GM18517 (cell line): Measurements from ENCODE around the gene SCG5.

Source experiments
- ATAC-seq: cut with Tn5 transposase; IDR thresholded peaks from one replicate; pipeline ENCODE4 v1.9.1; 2021; ENCODE audit warnings: mild to moderate bottlenecking, moderate library complexity; ENCODE audit not compliant: unreplicated experiment

The SCG5 gene

DNA sequence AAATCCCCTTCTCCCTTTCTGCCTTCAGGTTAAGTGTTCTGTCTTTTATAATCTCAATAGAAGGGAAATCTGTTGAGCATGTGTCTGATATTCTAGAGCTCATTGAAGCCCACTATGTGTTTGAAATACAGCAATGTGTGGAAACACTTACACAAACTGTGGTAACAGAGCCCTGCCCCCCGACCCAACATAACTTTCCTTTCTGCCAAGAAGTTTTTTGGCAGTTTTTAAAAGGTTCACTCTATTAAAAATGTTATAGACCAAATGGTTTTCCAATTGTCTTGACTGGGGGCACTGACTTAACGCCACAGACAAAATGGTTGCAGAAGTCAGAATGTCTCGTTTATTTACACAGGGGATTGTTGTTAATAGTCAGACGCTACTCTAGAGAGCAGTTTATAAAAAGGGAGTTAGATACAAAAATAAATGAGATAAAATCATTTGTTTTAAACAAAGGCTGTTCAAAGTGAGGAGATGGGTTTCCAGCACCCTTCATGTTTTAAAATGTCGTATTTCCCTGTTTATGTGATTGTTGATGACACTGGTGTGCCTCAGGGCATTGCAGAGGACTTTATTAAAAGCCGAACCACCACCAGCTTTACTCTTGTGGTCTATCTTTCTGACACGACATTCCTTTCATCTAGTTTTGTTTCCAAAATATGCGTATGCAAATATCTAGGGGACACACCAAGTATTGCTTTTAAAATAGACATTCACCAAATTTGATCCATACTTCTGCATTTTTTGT is 49.6 kb downstream of the SCG5 start:
- no peak for ATAC-seq

DNA sequence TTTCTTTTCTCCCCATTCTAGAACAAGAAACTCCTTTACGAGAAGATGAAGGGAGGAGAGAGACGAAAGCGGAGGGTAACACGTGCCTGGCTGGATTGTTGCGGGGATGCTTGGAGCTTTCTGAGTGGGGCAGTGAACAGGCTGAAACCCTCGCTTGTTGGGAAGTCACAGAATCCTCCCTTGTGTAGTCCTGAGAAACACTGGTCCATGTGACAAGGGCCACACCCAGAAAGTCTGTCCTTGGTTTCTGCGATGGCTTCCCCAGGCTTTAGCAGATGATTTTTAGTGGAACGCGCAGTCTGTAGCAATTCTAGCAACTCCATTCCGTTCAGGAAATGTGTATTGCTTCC is 50.2 kb downstream of the SCG5 start:
- ATAC-seq = no peak

DNA sequence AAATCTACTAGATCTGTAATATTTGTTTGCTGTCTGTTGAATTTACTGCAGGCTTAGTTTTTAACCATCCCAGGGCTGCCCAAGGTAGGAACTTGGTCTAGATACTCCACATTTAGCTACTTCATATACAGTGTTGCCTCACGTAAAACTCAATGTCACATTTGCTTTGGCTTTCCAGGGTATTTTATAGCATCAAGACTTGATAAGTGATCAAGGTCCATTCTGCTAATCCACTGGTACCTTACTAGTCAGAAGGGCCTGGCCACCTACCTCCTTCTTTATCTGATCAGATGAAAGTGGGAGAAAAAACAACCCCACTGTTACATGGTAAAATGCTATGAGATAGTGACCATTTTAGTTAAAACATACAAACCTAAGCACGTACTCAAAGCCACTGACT is 50.8 kb downstream of the SCG5 start:
- ATAC-seq = no peak

DNA sequence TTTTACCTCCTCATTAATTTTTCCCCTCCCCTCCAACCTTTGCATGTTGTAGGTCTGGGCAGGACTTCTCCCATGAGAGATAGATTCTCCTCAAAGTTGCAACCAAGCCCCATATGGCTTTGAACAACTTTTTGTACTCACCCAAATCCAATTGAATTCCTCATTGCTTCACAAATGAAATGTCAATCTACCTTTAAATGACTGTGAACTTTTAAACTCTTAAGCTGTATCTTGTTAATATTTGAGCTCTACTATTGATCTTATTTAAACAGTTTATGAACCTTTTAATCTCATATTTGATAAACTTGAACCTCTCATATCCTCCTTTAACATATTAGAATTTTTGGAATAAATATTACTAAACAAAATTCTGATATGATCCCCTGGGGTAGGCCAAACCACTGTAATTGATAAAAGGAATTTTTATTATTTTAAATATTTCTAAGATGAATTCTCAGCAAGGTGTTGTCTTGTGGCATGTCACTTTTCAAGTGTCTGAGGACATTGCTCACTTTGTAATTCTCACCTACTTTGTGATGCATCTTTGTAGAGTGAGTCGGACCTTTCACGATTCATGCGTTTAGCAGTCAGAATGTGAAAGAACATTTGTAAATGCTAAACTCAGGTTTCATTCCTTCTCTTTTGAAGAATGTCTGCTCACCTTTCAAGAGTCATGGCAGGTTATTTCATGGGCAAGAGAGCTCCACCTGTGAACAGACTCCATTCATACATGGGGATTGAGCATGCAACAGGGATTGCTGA is 52.9 kb downstream of the SCG5 start:
- no peak for ATAC-seq

DNA sequence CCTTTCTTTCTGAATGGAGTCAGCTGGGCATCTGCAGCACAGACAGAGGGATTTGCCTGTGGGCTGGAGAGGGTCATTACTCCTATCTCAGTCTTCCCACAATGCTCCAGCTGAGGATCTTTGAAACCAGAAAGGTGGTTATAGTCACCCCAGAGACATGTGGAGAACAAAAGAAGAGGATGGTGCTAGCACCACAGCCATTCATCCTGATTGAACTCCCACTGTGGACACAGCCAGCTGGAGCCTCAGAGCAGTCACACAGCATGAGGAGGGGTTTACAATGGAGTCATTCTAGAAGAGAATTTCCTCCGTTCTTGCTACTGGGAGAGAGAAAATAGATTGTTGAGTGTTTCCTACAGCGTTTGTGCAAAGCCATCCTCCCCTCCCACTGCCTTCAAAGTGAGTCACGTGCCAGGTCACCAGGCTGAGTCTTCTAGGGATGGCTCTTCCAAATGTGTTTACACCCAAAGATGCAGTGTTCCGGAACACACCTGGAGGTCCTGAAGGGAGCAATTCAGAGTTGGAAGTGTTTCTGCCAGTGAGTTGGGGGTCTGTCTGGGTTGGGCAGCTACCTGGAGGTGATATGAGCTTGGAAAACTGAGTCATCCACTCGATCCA is 57.4 kb downstream of the SCG5 start:
- no peak for ATAC-seq

DNA sequence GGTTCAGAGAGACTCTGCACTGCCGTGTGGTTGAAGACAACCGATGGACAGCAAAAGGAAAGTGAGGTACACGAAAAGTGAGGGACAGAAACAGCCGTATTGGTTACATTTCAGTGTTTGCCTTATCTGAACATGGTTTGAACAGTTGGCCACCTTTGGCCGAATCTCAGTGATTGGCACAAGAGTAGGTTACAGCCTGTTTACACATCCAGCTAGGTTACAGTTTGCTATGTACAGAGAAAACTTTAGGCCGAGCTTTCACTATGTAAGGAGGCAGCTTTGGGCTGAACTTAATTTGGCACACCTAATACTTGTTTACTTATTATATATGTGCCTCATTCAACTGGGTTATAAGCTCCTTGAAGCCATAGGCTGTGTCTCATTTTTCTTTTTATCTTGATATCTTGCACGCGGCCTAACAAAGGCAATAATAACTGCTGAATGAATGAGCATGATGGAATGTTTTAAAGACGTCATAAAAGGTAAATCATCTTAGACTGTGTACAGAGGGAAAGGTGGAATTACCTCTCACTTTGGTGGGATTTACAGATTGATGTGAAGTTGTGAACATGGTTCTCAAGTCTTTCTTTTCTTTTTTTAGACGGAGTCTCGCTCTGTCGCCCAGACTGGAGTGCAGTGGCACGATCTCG is 59.1 kb downstream of the SCG5 start:
- no peak for ATAC-seq

DNA sequence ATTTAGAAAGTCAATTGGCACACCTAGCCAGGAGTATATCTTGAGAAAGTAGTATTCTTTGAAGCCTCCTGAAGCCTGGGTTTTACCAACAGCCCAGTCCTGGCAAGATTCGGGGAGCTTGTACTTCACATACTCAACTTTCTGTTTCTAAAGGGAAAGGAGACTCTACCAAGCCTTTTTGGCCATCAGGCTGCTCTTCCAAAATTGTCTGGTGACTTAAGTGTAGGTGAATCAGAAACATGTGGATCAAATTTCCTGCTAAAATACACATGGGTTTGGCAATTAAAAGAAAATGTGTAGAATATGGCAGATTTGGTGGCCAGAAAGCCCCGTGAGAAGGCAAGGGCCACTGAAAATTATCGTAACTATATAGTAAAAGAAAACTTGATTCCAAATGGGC is 60.4 kb downstream of the SCG5 start:
- no peak for ATAC-seq

DNA sequence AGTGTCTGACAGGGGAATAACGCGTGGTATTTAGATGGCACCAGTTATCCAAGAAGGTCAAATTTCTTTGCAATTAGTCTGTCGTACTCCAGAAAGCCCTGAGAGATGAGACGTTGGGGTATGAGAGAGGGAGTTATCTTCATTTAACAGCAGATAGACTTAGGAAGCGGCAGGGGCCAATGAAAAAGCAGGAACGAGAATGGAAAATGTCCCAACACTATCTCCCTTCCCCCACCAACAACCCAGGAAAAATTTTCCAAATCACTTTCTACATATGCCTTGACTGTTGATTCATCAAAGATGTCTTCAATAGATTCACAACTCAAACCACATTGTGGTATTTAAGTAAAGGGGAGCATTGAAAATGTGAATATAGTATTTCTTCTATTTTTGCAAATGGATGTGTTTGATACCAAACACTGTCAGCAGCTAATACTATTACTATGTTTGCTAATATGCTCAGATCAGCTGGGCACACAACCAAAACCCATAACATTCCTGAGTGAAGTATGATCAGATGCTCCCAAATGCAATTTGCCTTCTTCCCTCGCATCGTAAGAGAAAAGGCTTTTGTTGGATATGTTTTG is 63.0 kb downstream of the SCG5 start:
- no peak for ATAC-seq

DNA sequence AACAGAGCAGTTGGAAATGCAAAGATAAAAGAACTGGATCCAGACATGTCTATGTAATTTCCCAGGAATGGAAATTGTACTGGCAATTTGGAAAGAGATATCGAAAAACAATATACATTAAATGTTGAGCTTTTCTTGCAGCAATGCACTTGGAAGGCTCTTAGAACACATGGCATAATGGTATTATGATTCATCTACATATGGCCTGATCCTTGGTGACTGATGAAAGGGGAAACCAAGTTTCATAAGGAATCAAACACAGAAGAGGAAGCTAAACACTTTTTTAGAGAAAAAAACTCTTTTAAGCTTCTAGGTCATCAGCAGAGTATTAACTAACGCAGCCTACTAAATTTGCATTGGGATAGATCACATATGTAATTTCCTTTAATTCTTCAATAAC is 63.9 kb downstream of the SCG5 start:
- no peak for ATAC-seq

DNA sequence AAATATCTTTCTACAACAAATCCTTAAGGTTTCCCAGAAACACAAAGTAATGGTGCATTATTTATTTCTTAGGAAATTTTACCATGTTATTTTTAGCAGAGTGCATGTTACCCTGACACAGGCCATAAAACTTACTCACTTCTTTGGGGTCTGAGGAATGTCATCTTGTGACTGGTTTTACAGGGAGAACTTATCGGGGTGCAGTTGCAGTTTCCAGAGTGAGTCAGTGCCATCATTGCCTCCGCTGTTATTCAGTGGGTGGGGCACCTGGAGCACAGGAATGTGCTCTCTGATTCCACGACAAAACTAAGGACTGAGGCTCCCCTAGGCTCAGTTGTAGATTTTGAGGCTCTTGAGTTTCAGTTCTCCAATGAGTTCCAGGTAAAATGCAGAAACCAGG is 65.2 kb downstream of the SCG5 start:
- ATAC-seq = no peak

DNA sequence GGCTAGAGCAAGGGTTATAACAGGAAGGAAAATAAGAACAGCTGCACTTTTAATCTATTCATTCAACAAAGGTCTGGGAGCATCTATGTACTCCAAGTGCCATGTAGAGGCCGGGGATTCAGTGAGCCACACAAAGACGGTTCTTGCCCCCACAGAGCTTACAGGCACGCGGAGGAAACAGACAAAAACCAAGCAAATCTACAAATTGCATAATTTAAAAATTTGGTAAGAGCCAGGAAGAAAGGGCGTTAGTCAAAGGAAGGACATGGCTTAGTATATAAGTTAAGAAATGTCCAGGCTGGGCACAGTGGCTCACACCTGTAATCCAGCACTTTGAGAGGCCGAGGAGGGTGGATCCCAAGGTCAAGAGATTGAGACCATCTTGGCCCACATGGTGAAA is 65.9 kb downstream of the SCG5 start:
- no peak for ATAC-seq

DNA sequence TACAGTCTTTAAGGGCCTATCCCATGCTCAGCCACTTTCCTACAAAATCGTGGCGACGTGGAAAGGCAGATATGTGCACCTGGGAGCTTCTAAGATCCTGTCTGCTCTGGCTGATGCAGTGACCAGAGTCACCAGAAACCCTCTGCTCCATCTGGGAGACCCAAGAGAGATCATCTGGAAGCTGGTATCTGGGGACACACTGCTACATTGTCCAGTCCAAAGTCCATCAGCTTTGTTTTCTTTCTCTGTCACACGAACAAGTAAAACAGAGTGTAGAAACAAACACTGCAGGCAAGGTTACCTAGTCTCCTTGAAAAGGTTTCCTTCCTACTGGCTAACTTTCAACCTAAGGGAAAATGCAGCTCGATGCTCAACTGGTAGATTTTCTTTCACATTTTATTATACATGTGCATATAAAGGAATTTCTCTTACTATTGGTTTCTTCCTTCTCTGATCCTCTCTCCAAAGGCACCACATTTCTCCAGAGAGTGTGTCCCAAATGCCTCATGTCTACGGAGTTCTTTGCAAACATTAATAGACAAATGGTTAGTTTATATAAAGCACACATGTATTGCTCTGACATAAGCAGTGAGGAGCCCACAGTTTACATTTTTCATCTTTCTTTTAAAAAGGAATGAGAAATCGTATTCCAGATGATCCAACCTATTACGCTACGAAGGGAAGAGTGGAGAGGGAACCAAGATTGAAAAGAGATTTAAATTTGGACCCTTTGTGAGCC is 68.0 kb downstream of the SCG5 start:
- ATAC-seq = no peak

DNA sequence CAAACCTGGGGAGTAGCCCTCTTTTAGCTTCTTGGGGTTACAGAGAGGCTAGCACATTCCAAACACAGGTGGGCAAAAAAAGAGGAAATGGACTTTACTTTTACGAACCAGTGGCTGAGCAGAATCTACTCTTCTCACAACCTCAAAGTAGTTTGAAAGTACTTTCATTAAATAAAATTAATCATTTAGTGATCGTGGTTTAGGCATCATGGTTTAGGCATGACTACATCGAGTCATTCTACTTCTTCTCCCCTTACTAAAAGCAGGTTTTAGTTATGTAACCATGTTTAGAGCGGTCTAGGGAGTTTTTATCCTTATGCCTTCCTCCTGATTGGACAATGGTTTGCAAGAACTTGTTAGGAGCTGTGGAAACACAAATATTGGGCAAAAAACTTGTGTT is 73.8 kb downstream of the SCG5 start:
- ATAC-seq = no peak

DNA sequence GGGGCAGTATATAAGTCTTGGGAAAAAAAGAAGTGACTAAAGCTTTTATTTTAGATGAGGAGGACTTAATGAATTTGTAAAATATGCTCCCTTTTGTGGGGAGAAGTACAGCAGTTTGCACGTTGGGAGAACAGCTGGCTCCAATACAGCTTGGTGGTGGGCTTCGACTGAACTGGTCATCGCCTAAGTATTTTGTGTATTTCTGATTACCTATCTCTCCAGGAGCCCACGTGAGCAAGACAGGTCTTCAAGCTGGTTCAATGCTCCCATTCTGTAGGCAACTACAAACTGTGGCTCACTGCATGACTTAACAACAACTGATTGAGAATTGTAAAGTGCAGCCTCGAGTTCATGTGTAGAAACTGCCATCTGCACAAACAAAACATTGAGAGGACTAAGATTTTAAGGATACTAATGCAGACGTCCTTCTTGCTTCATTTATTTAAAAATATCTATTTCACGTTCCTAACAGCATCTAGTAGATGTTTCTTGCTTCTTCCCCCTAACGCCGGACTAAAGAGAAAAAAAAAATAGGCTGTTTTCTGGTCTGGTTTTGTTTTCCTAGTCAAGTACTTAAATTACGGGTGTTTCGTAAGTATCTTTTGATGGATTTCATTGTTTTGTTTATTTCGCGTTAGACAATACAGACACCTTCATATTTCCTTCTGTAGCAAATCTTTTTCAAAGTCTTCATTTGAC is 74.9 kb downstream of the SCG5 start:
- ATAC-seq = no peak

DNA sequence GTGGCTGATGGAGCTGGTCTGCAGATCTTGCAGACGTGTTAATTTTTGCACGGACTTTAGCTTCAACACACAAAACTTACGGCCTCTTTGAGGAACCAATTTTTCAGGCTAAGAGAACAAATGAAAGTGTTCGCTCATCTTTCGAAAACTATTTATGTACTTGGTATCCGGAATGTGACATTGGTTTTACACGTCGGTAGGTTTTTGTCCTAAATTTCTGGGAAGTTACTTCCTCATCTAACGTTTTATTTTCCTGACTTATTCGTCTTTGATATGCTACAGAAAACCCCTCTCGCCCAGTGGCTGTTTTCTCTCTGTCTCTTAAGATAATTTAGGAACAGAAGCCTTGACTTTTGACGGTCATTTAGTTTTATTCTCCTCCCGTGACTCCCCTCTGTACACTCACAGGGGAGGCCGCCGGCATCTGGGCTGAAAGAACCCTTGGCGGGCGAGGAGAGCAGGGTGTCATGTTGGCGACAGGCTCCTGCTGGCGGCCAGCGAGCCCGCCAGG is 75.5 kb downstream of the SCG5 start:
- no peak for ATAC-seq

DNA sequence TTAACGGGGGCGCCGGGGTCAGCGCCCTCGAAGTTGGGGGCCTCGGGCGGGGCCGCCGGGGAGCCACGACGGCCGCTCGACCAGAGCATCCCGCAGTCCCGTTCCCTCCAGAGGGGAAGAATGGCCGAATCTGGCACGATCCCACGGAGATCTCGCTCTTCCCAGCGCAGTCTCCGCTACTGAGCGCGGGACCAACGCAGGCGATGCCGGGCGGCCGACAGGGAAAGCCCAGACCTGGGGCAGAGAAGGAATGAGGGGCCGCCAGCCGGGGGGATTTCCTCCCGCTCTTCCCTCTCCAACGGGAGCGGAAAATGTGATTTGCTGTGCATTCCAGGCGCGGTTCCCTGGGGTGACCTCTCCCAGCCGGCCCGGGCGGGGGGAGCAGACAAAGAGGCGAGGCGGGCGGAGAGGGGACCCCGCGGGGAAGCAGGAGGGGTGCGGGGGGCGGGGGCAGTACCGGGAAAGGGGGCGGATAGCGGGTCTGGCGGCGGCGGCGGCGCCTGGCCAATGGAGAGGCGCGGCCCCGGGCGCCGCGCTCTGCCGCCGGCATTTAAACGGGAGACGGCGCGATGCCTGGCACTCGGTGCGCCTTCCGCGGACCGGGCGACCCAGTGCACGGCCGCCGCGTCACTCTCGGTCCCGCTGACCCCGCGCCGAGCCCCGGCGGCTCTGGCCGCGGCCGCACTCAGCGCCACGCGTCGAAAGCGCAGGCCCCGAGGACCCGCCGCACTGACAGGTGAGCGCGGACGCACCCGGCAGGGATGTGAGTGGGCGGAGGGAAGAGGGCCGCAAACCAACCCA is 76.1 kb downstream of the SCG5 start, which contains the start of gene GREM1:
Gene GREM1, plus strand, starts transcription at position 579 of the 801 bp plus-strand sequence. CDS start 12,687 bp downstream, outside the sequence.
- ATAC-seq = no peak

DNA sequence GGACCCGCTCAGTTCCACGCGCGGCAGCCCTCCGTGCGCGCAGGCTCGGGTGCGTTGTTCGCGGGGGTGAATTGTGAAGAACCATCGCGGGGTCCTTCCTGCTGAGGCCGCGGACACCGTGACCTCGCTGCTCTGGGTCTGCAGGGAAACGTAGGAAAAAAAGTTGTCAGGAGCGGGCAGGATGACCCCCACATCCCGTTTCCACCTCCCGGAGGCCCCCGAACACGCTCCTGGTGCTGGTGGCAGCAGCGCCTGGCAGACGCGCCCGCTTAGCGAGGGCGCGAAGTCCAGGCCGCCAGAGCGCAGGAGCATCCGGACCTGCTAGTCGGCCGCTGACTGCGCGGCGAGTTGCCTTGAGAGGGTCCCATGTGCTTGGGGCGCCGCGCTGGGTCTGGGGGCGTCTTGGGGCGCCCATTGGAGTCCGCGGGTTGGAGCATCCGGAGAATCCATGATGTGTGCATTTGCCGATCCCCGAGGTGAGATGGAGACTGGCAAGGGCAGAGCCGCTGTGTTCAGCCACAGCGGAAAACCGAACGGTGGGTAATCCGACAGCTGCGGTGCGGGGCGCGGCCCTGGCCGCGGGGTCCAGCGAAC is 76.8 kb downstream of the SCG5 start:
- ATAC-seq = no peak
